ENCODE data around the gene PRUNE1.

PRUNE1 gene

DNA sequence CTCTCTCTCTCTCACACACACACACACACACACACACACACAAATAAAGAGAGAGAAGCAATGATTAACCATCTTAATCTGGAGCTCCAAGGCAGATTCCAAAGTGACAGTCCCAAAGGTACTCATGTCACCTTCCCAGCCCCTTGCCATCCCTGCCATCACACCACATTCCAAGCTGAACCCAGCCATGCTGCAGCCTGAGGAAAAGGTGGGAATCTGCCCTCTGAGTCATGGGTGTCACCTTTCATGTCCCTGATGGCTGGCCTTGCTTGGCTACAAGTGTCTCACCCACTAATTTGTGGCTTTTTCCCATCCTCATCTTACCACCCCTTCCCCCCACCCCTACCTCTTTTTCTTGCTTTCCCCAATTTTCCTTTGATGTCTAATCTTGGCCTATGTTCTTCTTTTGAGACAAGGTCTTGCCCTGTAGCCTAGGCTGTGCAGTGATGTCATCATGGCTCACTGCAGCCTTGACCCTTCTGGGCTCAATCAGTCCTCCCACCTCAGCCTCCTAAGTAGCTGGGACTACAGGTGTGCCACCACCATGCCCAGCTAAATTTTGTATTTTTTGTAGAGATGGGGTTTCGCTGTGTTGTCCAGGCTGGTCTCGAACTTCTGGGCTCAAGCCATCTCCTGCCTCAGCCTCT is 22.9 kb upstream of the PRUNE1 start:
- Histone ChIP-seq H3K27me3 (replicated peaks) (no peaks in the 10 kb centered on the region), H3K36me3 (replicated peaks) (no peaks in the 10 kb centered on the region), H3K27ac (no peak overlapping the region), H3K4me3 (ENCODE audit: low read depth, low read length) (no peak overlapping the region)
- TF ChIP-seq, protein P1, sequence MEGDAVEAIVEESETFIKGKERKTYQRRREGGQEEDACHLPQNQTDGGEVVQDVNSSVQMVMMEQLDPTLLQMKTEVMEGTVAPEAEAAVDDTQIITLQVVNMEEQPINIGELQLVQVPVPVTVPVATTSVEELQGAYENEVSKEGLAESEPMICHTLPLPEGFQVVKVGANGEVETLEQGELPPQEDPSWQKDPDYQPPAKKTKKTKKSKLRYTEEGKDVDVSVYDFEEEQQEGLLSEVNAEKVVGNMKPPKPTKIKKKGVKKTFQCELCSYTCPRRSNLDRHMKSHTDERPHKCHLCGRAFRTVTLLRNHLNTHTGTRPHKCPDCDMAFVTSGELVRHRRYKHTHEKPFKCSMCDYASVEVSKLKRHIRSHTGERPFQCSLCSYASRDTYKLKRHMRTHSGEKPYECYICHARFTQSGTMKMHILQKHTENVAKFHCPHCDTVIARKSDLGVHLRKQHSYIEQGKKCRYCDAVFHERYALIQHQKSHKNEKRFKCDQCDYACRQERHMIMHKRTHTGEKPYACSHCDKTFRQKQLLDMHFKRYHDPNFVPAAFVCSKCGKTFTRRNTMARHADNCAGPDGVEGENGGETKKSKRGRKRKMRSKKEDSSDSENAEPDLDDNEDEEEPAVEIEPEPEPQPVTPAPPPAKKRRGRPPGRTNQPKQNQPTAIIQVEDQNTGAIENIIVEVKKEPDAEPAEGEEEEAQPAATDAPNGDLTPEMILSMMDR (IDR thresholded peaks at IDR 0.05; ENCODE audit: low read depth, low read length, missing control alignments) = no peak
- in situ Hi-C loops (cut with HindIII; ENCODE audit: low pct_ligation_motif_present, low sequenced_read_pairs) = no loop called here
- DNase-seq = no peak

GRCh38 chr1:150987924-150988323 is 20.3 kb upstream of the PRUNE1 start:
- H3K27ac ChIP-seq = no peak overlapping the region
- in situ Hi-C loops (cut with HindIII; ENCODE audit: low pct_ligation_motif_present, low sequenced_read_pairs) = no loop called here
- H3K36me3 ChIP-seq (replicated peaks) = no peaks in the 10 kb centered on the region
- no peak overlapping the region for H3K4me3 ChIP-seq (ENCODE audit: low read depth, low read length)
- DNase-seq = no peak
- H3K27me3 ChIP-seq (replicated peaks) = no peaks in the 10 kb centered on the region
- TF ChIP-seq, protein P1 (IDR thresholded peaks at IDR 0.05; ENCODE audit: low read depth, low read length, missing control alignments) = no peak

DNA sequence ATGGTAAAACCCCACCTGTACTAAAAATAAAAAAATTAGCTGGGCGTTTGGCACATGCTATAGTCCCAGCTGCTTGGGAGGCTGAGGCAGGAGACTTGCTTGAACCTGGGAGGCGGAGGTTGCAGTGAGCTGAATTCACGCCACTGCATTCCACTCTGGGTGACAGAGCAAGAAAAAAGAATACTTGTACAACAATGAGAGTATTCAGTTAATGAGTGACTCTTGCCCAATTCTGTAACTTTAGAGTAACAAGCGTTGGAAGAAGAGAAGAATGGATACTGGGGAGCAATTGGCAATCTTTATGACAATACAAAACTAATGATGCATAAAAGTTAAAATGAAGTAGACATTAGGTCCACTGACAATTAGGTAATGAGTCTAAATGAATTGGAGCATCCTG is 15.6 kb upstream of the PRUNE1 start:
- in situ Hi-C loops (cut with HindIII; ENCODE audit: low pct_ligation_motif_present, low sequenced_read_pairs) = no loop called here
- Histone ChIP-seq H3K36me3 (replicated peaks) (no peaks in the 10 kb centered on the region), H3K4me3 (ENCODE audit: low read depth, low read length) (no peak overlapping the region), H3K27ac (no peak overlapping the region), H3K27me3 (replicated peaks) (no peaks in the 10 kb centered on the region)
- DNase-seq = no peak
- TF ChIP-seq, protein P1 (IDR thresholded peaks at IDR 0.05; ENCODE audit: low read depth, low read length, missing control alignments) = no peak

DNA sequence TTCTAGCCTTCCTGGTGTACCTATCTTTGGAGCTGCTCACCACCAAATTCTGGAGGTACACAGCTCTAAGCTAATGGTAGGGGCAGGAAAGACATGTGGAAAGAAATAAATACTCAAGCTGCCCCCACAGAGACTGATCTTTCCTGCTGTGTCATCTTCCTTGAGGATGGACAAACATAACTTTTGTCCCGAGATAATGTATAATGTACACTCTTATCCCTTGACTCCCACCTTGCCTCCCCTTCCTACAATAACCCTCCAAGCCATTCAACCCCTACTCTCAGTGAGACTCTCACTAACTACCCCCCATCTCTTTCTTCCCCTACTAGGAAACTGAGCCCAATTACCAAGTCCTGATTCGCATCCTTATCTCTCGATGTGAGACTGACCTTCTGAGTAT is 14.0 kb upstream of the PRUNE1 start:
- TF ChIP-seq, protein P1 (IDR thresholded peaks at IDR 0.05; ENCODE audit: low read depth, low read length, missing control alignments) = no peak
- no peak for DNase-seq
- H3K4me3 ChIP-seq (ENCODE audit: low read depth, low read length) = no peak overlapping the region
- in situ Hi-C loops (cut with HindIII; ENCODE audit: low pct_ligation_motif_present, low sequenced_read_pairs) = no loop called here
- H3K27ac ChIP-seq = no peak overlapping the region
- H3K36me3 ChIP-seq (replicated peaks) = peaks cover 3% of the 10 kb centered on the region
- H3K27me3 ChIP-seq (replicated peaks) = no peaks in the 10 kb centered on the region

GRCh38 chr1:150995460-150995859 is 12.8 kb upstream of the PRUNE1 start:
- Histone ChIP-seq H3K4me3 (ENCODE audit: low read depth, low read length) (no peak overlapping the region), H3K36me3 (replicated peaks) (peaks cover 3% of the 10 kb centered on the region), H3K27ac (no peak overlapping the region), H3K27me3 (replicated peaks) (no peaks in the 10 kb centered on the region)
- DNase-seq = no peak
- TF ChIP-seq, protein P1 (IDR thresholded peaks at IDR 0.05; ENCODE audit: low read depth, low read length, missing control alignments) = no peak
- in situ Hi-C loops (cut with HindIII; ENCODE audit: low pct_ligation_motif_present, low sequenced_read_pairs) = no loop called here

- TF ChIP-seq, protein P1 (IDR thresholded peaks at IDR 0.05; ENCODE audit: low read depth, low read length, missing control alignments) = peak; percentile 73
- in situ Hi-C loops (cut with HindIII; ENCODE audit: low pct_ligation_motif_present, low sequenced_read_pairs) = no loop called here
- no peak overlapping the region for H3K27ac ChIP-seq
Observed at GRCh38 chr1:150995896-150996295, 12.4 kb upstream of the PRUNE1 start.

More at GRCh38 chr1:150995896-150996295, 12.4 kb upstream of the PRUNE1 start:
- no peak for DNase-seq
- Histone ChIP-seq H3K27me3 (replicated peaks) (no peaks in the 10 kb centered on the region), H3K36me3 (replicated peaks) (peaks cover 3% of the 10 kb centered on the region), H3K4me3 (ENCODE audit: low read depth, low read length) (no peak overlapping the region)
